ENCODE results near the gene CYP2R1.
"Not testable (repeated sequence)": the region's sequence is repeated elsewhere in the genome, so short reads cannot be mapped to it uniquely, and the experiment has no call there.

Gene CYP2R1

GRCh38 chr11:14873632-14874031, 18.4 kb downstream of the CYP2R1 start:
- Histone ChIP-seq H2BK5ac (ENCODE audit: low read length) (no peak overlapping the region), H2AK5ac (ENCODE audit: low read length) (no peak overlapping the region), H3K79me1 (ENCODE audit: low read length) (no peaks in the 10 kb centered on the region), H3K27me3 (ENCODE audit: insufficient read depth, low read length, poor library complexity) (no peaks in the 10 kb centered on the region), H2BK120ac (ENCODE audit: low read depth, low read length) (no peak overlapping the region), H3K79me2 (ENCODE audit: control insufficient read depth, insufficient read depth, low read length) (no peaks in the 10 kb centered on the region), H3K36me3 (ENCODE audit: control insufficient read depth, insufficient read depth, low read length) (no peaks in the 10 kb centered on the region), H3K4me2 (ENCODE audit: low read length) (no peak overlapping the region), H3K56ac (ENCODE audit: low read length) (no peak overlapping the region), H3K18ac (ENCODE audit: low read length) (no peak overlapping the region), H3K4ac (ENCODE audit: low read depth, low read length) (no peak overlapping the region), H3K27ac (ENCODE audit: low read depth, low read length) (no peak overlapping the region), H3K9ac (ENCODE audit: low read length) (no peak overlapping the region), H4K8ac (ENCODE audit: low read depth, low read length) (no peak overlapping the region), H3K4me1 (ENCODE audit: control insufficient read depth, low read depth, low read length) (no peaks in the 10 kb centered on the region), H2BK15ac (replicated peaks; ENCODE audit: low read depth) (no peak overlapping the region), H3K23ac (ENCODE audit: low read length) (no peak overlapping the region), H4K5ac (ENCODE audit: low read length) (no peak overlapping the region), H3K4me3 (ENCODE audit: low read length) (no peak overlapping the region)
- no CpG with 5 or more reads among the region's 4 CpGs for WGBS (ENCODE audit: extremely low coverage, insufficient coverage, low lambda C conversion rate)
- DNase-seq, result no peak

- no peaks in the 10 kb centered on the region for H3K27me3 ChIP-seq (ENCODE audit: insufficient read depth, low read length, poor library complexity)
- H3K79me1 ChIP-seq (ENCODE audit: low read length), result no peaks in the 10 kb centered on the region
- H3K18ac ChIP-seq (ENCODE audit: low read length), result no peak overlapping the region
Observed at GRCh38 chr11:14872032-14872431, 20.0 kb downstream of the CYP2R1 start.

GRCh38 chr11:14863775-14864174, 28.3 kb downstream of the CYP2R1 start:
- not testable (repeated sequence) for H3K27me3 ChIP-seq (ENCODE audit: insufficient read depth, low read length, poor library complexity); H2AK5ac ChIP-seq (ENCODE audit: low read length); H3K36me3 ChIP-seq (ENCODE audit: control insufficient read depth, insufficient read depth, low read length); H3K79me1 ChIP-seq (ENCODE audit: low read length); H2BK5ac ChIP-seq (ENCODE audit: low read length); H3K18ac ChIP-seq (ENCODE audit: low read length); H3K56ac ChIP-seq (ENCODE audit: low read length); H3K4me1 ChIP-seq (ENCODE audit: control insufficient read depth, low read depth, low read length); H2BK120ac ChIP-seq (ENCODE audit: low read depth, low read length); H4K8ac ChIP-seq (ENCODE audit: low read depth, low read length); H3K4ac ChIP-seq (ENCODE audit: low read depth, low read length); H3K9ac ChIP-seq (ENCODE audit: low read length); DNase-seq; H4K5ac ChIP-seq (ENCODE audit: low read length); H3K4me3 ChIP-seq (ENCODE audit: low read length); H2BK15ac ChIP-seq (replicated peaks; ENCODE audit: low read depth); H3K4me2 ChIP-seq (ENCODE audit: low read length); H3K27ac ChIP-seq (ENCODE audit: low read depth, low read length); H3K23ac ChIP-seq (ENCODE audit: low read length); H3K79me2 ChIP-seq (ENCODE audit: control insufficient read depth, insufficient read depth, low read length)
- WGBS (ENCODE audit: extremely low coverage, insufficient coverage, low lambda C conversion rate), result no CpG with 5 or more reads among the region's 4 CpGs

More at GRCh38 chr11:14872032-14872431, 20.0 kb downstream of the CYP2R1 start:
- no peak overlapping the region for H3K27ac ChIP-seq (ENCODE audit: low read depth, low read length)
- DNase-seq, result no peak
- no peak overlapping the region for H2AK5ac ChIP-seq (ENCODE audit: low read length)
- no peak overlapping the region for H3K9ac ChIP-seq (ENCODE audit: low read length)
- no peak overlapping the region for H2BK120ac ChIP-seq (ENCODE audit: low read depth, low read length)
- H3K79me2 ChIP-seq (ENCODE audit: control insufficient read depth, insufficient read depth, low read length), result no peaks in the 10 kb centered on the region
- no peaks in the 10 kb centered on the region for H3K36me3 ChIP-seq (ENCODE audit: control insufficient read depth, insufficient read depth, low read length)
- H3K56ac ChIP-seq (ENCODE audit: low read length), result no peak overlapping the region
- H3K4me3 ChIP-seq (ENCODE audit: low read length), result no peak overlapping the region
- no peak overlapping the region for H3K4me2 ChIP-seq (ENCODE audit: low read length)
- H4K8ac ChIP-seq (ENCODE audit: low read depth, low read length), result no peak overlapping the region
- H3K4ac ChIP-seq (ENCODE audit: low read depth, low read length), result no peak overlapping the region
- H4K5ac ChIP-seq (ENCODE audit: low read length), result no peak overlapping the region
- no peak overlapping the region for H2BK15ac ChIP-seq (replicated peaks; ENCODE audit: low read depth)
- no peak overlapping the region for H3K23ac ChIP-seq (ENCODE audit: low read length)
- H3K4me1 ChIP-seq (ENCODE audit: control insufficient read depth, low read depth, low read length), result peaks cover 2% of the 10 kb centered on the region
- H2BK5ac ChIP-seq (ENCODE audit: low read length), result no peak overlapping the region

- H3K18ac ChIP-seq (ENCODE audit: low read length), result no peak overlapping the region
- no CpG with 5 or more reads among the region's 1 CpG for WGBS (ENCODE audit: extremely low coverage, insufficient coverage, low lambda C conversion rate)
Observed at GRCh38 chr11:14861680-14862079, 30.4 kb downstream of the CYP2R1 start.

GRCh38 chr11:14860511-14860910, 31.5 kb downstream of the CYP2R1 start:
- H3K23ac ChIP-seq (ENCODE audit: low read length), result no peak overlapping the region
- H3K56ac ChIP-seq (ENCODE audit: low read length), result no peak overlapping the region
- H3K4me2 ChIP-seq (ENCODE audit: low read length), result no peak overlapping the region
- no peak overlapping the region for H2BK15ac ChIP-seq (replicated peaks; ENCODE audit: low read depth)
- no peak overlapping the region for H2AK5ac ChIP-seq (ENCODE audit: low read length)
- no peak overlapping the region for H4K8ac ChIP-seq (ENCODE audit: low read depth, low read length)
- no peak overlapping the region for H3K4me3 ChIP-seq (ENCODE audit: low read length)
- H3K27ac ChIP-seq (ENCODE audit: low read depth, low read length), result no peak overlapping the region
- no peak overlapping the region for H4K5ac ChIP-seq (ENCODE audit: low read length)
- H2BK120ac ChIP-seq (ENCODE audit: low read depth, low read length), result no peak overlapping the region
- H3K9ac ChIP-seq (ENCODE audit: low read length), result no peak overlapping the region
- H3K79me1 ChIP-seq (ENCODE audit: low read length), result no peaks in the 10 kb centered on the region
- no peaks in the 10 kb centered on the region for H3K4me1 ChIP-seq (ENCODE audit: control insufficient read depth, low read depth, low read length)
- 100% methylated on average over 1 of the region's 2 CpGs for WGBS (ENCODE audit: extremely low coverage, insufficient coverage, low lambda C conversion rate)
- H3K4ac ChIP-seq (ENCODE audit: low read depth, low read length), result no peak overlapping the region
- no peak overlapping the region for H2BK5ac ChIP-seq (ENCODE audit: low read length)
- H3K79me2 ChIP-seq (ENCODE audit: control insufficient read depth, insufficient read depth, low read length), result no peaks in the 10 kb centered on the region
- no peak overlapping the region for H3K18ac ChIP-seq (ENCODE audit: low read length)
- no peak for DNase-seq
- no peaks in the 10 kb centered on the region for H3K27me3 ChIP-seq (ENCODE audit: insufficient read depth, low read length, poor library complexity)
- H3K36me3 ChIP-seq (ENCODE audit: control insufficient read depth, insufficient read depth, low read length), result no peaks in the 10 kb centered on the region

More at GRCh38 chr11:14861680-14862079, 30.4 kb downstream of the CYP2R1 start:
- H3K56ac ChIP-seq (ENCODE audit: low read length), result no peak overlapping the region
- no peaks in the 10 kb centered on the region for H3K36me3 ChIP-seq (ENCODE audit: control insufficient read depth, insufficient read depth, low read length)
- no peaks in the 10 kb centered on the region for H3K4me1 ChIP-seq (ENCODE audit: control insufficient read depth, low read depth, low read length)
- H3K4me3 ChIP-seq (ENCODE audit: low read length), result no peak overlapping the region
- no peak overlapping the region for H4K8ac ChIP-seq (ENCODE audit: low read depth, low read length)
- H3K27me3 ChIP-seq (ENCODE audit: insufficient read depth, low read length, poor library complexity), result no peaks in the 10 kb centered on the region
- H4K5ac ChIP-seq (ENCODE audit: low read length), result no peak overlapping the region
- H3K23ac ChIP-seq (ENCODE audit: low read length), result no peak overlapping the region
- H3K79me2 ChIP-seq (ENCODE audit: control insufficient read depth, insufficient read depth, low read length), result no peaks in the 10 kb centered on the region
- no peaks in the 10 kb centered on the region for H3K79me1 ChIP-seq (ENCODE audit: low read length)
- no peak overlapping the region for H3K4me2 ChIP-seq (ENCODE audit: low read length)
- no peak for DNase-seq
- H2AK5ac ChIP-seq (ENCODE audit: low read length), result no peak overlapping the region
- H3K9ac ChIP-seq (ENCODE audit: low read length), result no peak overlapping the region
- H2BK120ac ChIP-seq (ENCODE audit: low read depth, low read length), result no peak overlapping the region
- H3K27ac ChIP-seq (ENCODE audit: low read depth, low read length), result no peak overlapping the region
- H2BK5ac ChIP-seq (ENCODE audit: low read length), result no peak overlapping the region
- H2BK15ac ChIP-seq (replicated peaks; ENCODE audit: low read depth), result no peak overlapping the region
- H3K4ac ChIP-seq (ENCODE audit: low read depth, low read length), result no peak overlapping the region

GRCh38 chr11:14858404-14858803, 33.6 kb downstream of the CYP2R1 start:
- no peak overlapping the region for H4K5ac ChIP-seq (ENCODE audit: low read length)

More at GRCh38 chr11:14858404-14858803, 33.6 kb downstream of the CYP2R1 start:
- H3K27me3 ChIP-seq (ENCODE audit: insufficient read depth, low read length, poor library complexity), result no peaks in the 10 kb centered on the region
- H3K9ac ChIP-seq (ENCODE audit: low read length), result no peak overlapping the region
- no peaks in the 10 kb centered on the region for H3K4me1 ChIP-seq (ENCODE audit: control insufficient read depth, low read depth, low read length)
- no peak overlapping the region for H4K8ac ChIP-seq (ENCODE audit: low read depth, low read length)
- H3K79me1 ChIP-seq (ENCODE audit: low read length), result no peaks in the 10 kb centered on the region
- no peak overlapping the region for H2BK5ac ChIP-seq (ENCODE audit: low read length)
- H3K56ac ChIP-seq (ENCODE audit: low read length), result no peak overlapping the region
- H3K4me3 ChIP-seq (ENCODE audit: low read length), result no peak overlapping the region
- no peak overlapping the region for H2BK120ac ChIP-seq (ENCODE audit: low read depth, low read length)
- WGBS (ENCODE audit: extremely low coverage, insufficient coverage, low lambda C conversion rate), result no CpG with 5 or more reads among the region's 1 CpG
- no peak overlapping the region for H2BK15ac ChIP-seq (replicated peaks; ENCODE audit: low read depth)
- DNase-seq, result no peak
- H3K27ac ChIP-seq (ENCODE audit: low read depth, low read length), result no peak overlapping the region
- no peak overlapping the region for H3K18ac ChIP-seq (ENCODE audit: low read length)
- no peak overlapping the region for H2AK5ac ChIP-seq (ENCODE audit: low read length)
- no peaks in the 10 kb centered on the region for H3K36me3 ChIP-seq (ENCODE audit: control insufficient read depth, insufficient read depth, low read length)
- H3K79me2 ChIP-seq (ENCODE audit: control insufficient read depth, insufficient read depth, low read length), result no peaks in the 10 kb centered on the region
- H3K4me2 ChIP-seq (ENCODE audit: low read length), result no peak overlapping the region
- no peak overlapping the region for H3K4ac ChIP-seq (ENCODE audit: low read depth, low read length)
- H3K23ac ChIP-seq (ENCODE audit: low read length), result no peak overlapping the region
